HG02798 (cell line): ENCODE results near the gene KRT74.

ENCODE experiments used
- ATAC-seq: cut with Tn5 transposase; IDR thresholded peaks from one replicate; pipeline ENCODE4 v1.9.1; 2021; ENCODE audit warnings: mild to moderate bottlenecking; ENCODE audit not compliant: unreplicated experiment, poor library complexity

KRT74 gene

DNA sequence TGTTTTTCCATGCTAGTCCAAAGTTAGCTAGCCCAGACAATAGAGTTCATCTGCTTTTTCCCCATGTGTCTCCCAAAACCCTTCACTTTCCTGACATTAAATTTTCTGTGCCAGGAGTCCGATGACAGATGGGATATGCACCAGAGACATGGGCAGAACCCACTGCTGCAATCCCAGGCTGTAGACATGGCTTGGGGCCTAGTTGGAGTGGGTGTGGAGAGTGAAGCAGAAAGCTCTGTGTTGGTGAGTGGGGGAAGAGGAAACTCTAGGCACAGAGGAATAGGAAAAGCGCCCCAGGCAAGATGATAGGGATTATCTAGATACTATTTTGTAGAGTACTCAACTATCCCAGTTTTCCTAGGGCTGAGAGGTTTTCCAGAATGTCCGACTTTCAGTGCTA is 4.8 kb upstream of the KRT74 start:
- no peak for ATAC-seq

DNA sequence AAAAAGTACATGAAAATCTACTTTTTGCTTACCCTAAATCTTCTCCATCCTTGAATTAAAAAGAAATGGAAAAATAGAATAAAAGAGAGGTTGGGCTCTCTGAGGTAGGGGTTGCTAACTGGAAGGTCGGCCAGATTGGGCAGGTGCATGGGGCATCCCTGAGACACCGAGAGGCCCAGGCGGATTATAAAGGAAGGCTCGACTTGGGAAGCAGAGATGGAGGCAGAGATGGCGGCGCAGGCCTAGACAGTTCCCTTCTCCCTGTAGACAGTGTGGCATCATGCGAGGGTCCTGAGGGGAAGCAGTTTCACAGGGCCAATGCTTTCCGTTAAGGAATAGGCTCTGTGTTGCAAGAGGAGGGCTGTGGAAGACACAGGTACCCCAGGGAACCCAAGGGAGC is 3.7 kb upstream of the KRT74 start:
- no peak for ATAC-seq

DNA sequence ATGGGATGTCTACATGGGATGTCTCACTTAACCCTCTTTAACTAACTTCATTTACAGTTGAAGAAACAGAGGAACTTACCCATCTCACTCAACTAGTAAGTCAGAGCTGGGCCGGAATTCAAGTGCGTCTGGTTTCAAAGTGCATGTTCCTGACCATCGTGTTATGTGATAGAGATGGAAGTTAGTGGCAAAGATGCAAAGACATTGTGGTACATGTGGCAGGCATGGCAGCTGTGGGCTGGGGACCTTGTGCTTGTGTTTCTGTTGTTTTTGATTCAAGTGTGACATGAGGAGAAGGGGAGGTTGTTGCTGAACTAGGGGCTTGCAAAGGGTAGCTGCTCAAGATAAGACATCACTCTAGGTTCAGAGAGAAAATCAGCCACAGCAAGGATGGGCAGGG is 2.3 kb upstream of the KRT74 start:
- ATAC-seq, result no peak

DNA sequence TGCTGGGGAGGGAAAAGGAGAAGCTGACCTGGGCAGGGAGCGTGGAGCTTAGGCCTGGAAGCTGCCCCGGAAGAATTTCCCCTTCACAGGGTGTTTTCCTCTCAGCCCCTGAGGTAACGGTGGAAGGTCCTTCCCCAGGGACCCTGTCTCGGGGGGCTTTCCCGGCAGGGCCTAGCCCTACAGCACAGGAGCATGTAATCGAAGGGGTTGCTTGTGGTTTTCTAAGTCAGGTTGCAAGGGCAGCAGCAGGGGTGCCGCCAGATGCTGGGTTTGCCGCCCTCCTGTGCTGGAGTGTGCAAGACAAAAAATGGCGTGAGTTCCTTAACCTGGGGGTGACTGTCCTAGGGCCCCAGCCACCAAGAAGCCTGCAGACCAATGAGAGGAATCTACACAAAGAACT is 1.6 kb upstream of the KRT74 start:
- ATAC-seq, result no peak

DNA sequence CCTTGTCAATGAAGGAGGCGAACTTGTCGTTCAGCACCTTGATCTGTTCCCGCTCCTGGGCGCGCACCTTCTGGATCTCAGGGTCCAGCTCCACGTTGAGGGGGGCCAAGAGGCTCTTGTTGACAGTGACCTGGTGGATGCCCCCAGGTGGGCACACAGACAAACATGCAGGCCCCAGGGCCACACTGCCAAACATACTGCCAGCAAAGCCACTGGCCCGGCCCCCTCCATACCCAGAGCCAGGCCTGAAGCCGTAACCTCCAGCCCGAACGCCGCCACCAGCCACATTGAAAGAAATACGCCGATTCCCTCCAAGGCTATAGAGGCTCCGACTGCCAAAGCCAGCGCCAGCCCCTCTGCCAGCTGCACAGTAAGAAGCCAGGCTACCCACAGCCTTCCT is 337 bp downstream of the KRT74 start:
- no peak for ATAC-seq

DNA sequence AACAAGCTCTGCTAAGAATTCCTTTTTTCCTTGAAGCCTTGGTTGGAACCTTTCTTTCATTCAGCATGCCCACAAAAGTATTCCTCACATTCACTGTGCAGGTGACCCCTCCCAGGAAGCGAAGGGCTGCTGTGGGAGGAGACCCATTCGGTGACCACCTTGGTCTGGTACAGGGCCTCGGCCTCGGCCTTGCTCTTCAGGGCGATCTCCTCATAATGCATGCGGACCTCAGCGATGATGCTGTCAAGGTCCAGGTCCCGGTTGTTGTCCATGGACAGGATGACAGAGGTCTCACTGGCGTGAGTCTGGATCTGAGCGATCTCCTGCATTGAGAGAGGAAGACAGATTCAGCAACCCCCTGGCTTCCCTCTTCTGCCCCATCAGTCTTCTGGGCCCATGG is 3.1 kb downstream of the KRT74 start:
- no peak for ATAC-seq

DNA sequence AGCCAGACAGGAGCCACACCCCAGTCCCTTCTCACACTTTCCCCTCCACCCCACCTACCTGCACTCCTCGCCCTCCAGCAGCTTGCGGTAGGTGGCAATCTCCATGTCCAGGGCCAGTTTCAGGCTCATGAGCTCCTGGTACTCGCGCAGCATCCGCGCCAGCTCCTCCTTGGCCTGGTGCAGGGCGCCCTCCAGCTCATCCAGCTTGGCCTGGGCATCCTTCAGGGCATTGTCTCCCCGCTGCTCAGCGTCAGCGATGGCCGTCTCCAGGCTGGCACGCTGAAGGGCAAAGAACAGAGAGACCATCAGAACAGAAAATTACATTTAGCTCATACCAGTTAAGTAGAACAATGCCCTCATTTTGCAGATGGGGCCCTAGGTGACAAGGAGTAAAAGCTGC is 5.5 kb downstream of the KRT74 start:
- no peak for ATAC-seq

DNA sequence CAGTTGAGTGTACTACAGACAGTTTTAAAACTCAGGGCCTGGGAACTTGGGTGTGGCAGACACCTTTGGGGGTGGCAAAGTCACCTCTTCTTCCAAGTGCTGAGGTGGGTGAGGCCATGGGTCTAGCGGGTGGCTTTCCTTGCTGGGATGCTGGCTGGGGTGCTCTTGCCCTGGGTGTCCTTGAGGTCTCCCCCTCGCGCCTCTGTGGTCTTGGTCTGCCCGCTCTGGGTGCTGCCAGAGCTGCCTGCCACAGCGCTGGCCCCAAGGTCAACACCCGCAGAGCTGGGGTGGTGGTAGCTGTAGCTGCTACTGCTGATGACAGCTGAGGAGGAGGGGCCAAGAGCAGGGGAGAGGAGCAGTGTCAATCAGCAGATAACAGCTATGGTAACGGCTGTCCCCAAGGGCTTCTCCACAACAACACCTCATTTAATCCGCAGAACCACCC is 6.8 kb downstream of the KRT74 start:
- no peak for ATAC-seq

DNA sequence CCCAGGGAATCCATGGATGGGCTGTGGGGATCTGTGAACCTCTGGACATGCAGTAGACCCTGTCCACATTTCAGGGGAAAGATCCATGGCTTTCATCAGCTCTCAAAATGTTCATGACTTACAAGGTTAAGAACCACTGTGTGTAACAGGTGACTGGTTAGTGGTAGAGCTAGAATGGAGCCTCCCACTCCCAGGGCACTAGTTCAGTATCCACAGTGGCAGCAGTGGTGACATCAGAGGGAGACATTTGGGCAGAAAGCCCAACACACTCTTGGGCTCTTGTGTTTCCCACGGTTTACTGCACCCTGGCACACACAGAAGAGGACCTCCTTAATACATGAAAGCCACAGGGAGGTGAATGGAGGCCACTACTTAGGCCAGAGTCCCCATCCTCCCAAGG is 9.1 kb downstream of the KRT74 start:
- no peak for ATAC-seq

DNA sequence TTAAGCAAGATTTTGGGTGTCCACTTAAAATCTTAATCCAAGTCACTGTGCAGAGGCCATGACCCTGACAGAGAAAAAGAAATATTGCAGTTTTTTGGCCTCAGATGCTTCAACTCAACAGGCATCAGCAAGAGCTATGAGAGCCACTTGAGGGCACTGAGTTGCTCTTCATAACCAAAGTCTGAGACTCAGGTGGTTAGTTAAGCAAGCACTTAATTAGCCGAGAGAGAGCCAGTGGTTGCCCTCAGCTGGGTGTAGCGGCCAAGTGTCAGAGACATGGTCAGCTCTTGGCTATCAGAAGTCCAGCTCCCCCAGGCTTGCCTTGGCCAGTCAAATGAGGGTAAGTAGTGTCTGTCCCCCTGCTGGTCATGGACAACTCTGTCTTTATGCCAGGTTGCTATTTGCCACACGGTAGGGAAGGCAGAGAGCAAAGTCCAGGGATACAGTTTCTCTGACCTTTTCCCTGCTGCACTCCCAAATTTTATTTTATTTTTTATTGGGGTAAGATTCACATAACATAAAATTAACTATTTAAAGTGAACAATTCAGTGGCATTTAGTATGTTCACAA is 11.7 kb downstream of the KRT74 start:
- no peak for ATAC-seq

DNA sequence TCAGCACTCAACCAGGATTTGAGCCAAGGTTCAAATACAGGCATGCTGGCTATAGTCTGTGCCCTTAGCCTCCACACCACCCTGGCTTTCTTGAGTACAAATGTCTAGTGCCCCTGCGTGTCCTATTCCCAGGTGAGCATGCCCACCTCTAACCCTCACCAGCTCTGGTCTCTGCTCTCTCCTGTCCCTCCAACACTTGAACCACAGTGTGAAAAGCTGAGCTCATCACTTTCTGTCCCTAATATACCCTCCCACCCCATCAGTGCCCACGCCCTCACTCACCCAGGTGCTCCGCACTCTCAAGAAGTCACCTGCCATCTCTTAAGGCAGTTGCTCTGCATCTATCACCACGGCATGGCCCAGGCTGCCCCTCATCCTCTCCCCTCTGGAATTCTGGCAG is 13.7 kb downstream of the KRT74 start:
- ATAC-seq, result no peak

DNA sequence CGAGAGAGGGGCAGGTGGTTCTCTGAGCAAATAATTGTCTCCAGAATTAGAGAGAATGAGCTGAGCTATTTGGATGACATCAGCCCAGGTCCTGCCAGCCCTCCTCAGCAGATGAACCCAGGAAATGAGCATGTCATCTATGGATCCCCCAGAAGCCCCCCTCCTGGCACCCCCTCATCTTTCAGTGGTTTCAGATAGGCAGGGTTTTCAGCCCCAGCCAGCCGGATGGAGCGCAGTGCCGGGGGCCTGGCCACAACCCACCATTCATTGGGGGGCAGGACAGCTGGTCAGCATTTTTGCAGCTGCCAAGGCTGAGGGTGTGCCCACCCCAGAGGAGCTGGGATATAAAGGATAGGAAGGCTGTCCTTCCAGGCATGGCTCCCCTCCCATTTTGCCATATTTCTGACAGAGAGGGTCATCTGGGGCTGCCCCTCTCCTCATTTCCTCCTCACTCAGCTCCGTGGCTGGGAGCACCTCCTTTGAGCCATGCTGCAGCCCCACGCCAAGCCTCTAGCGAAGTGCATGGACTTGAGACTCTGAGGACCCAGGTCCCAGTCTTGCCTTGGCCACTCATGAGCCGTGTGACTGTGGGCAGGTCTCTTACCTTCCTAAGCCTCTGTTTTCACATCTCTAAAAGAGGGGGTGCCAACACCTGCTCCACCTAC is 14.7 kb downstream of the KRT74 start:
- no peak for ATAC-seq

DNA sequence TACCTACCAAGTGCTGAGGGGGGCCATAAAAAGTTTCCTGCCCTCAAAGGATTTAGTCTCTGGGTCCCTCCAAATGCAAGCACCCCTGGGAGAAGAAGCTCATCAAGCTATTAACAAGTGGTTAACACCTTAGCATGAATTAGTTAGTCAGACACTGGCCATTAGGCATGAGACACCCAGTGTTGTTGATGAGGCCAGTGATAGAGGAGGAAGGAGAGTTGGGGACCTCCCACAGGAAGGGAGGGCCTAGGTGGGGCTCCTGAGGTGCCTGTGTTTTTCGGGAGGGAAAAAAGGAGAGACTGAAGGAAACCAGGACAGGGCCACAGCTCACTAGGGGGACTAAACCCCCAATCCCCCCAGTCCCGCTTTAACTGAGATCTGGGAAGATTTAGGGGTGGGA is 16.2 kb downstream of the KRT74 start:
- no peak for ATAC-seq

DNA sequence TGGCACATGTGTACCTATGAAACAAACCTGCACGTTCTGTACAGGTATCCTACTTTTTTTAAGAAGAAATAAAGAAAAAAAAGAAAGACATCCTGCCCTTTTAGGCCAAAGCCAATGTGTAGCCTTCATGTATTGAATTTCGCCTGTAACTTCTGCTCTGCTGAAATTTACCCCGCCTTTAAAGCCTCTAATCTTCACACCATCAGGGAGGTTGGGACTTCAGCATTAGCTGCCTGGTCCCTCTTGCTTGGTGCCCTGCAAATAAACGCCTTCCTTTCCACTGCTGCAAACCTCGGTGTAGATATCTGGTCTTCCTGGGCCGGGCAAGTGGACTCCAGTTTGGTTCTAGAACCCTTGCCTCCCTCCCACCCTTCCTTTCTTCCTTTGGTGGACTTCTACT is 18.1 kb downstream of the KRT74 start:
- ATAC-seq, result no peak

DNA sequence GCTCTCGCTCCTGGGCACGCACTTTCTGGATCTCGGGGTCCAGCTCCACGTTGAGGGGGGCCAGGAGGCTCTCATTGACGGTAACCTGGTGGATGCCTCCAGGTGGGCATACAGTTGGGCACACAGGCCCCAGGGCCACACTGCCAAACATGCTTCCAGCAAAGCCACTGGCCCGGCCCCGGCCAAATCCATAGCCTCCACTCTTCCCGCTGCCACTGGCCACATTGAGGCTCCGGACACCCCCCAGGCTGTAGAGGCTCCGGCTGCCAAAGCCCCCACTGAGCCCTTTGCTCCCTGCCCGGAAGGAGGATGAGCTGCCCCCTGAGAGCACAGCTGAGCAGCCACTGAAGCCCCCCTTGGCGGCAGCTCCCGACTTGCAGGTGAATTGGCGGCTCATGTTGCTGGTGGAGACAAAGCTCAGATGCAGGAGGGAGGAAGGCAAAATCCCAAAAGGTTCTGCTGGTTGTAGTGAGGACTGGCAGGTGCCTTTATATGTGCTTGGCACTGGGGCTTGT is 20.9 kb downstream of the KRT74 start, which contains the start of gene KRT71:
TSS of gene KRT71 (minus strand) at position 465 of the 515 bp plus-strand sequence. CDS start at position 397, 68 bp downstream.
- ATAC-seq, result no peak

DNA sequence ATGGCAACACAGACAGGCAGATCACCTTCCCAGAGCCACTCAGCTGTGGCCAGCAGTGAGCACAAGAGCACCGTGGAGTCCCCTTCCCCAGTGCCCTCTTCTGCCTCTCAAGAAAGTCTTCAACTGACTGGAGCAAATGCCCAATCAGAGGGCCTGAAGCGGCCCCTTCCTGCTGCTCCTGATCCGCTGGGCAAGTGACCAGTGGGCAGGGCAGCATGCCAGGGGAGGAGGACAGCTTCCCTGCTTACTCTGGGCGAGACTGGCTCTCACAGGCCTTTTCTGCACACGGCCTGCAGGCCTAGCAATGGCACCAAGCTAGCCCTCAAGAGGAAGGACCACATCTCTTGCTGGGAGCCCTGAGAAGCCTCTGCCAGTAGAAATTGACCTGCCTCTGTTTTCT is 21.6 kb downstream of the KRT74 start:
- no peak for ATAC-seq

DNA sequence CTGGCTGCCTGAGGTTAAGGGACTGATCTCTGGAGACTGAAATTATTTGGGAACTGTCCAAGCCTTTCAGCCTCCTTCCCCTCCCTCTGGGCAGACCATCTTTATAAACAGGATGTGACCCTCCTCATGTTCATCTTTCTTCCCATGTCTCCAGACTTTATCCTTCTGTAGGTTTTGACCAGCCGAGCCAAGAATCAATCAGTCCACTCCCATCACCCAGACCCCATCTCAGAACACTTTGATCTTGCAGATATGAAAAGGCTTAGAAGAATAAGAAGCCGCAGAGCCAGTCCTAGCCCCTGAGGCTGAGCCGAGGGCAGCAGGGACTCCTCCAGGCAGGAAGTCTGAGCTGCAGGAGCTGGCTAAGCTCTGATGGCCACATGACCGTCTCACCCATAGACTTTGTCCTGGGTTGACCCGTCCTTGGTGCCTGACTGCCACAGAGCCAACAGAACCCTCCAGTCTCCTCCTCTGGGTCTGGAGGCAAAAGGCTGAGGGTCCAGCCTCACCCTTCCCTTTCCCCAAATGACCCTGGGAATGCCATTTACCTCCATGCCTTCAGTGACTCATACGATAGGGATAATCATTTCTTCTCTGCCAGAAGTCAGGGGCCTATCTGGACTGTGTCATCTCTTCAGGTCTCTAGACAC is 22.3 kb downstream of the KRT74 start:
- no peak for ATAC-seq

DNA sequence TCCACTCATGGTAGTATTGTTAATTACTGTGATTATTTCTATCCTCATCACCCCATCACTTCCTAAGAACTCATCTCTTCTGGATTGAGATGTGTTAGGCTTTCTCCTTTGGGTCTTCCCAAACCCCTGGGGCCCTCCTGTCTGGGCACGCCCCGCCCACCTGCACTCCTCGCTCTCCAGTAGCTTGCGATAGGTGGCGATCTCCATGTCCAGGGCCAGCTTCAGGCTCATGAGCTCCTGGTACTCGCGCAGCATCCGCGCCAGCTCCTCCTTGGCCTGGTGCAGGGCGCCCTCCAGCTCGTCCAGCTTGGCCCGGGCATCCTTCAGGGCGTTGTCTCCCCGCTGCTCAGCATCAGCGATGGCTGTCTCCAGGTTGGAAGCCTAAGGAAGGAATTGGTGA is 27.5 kb downstream of the KRT74 start:
- no peak for ATAC-seq

DNA sequence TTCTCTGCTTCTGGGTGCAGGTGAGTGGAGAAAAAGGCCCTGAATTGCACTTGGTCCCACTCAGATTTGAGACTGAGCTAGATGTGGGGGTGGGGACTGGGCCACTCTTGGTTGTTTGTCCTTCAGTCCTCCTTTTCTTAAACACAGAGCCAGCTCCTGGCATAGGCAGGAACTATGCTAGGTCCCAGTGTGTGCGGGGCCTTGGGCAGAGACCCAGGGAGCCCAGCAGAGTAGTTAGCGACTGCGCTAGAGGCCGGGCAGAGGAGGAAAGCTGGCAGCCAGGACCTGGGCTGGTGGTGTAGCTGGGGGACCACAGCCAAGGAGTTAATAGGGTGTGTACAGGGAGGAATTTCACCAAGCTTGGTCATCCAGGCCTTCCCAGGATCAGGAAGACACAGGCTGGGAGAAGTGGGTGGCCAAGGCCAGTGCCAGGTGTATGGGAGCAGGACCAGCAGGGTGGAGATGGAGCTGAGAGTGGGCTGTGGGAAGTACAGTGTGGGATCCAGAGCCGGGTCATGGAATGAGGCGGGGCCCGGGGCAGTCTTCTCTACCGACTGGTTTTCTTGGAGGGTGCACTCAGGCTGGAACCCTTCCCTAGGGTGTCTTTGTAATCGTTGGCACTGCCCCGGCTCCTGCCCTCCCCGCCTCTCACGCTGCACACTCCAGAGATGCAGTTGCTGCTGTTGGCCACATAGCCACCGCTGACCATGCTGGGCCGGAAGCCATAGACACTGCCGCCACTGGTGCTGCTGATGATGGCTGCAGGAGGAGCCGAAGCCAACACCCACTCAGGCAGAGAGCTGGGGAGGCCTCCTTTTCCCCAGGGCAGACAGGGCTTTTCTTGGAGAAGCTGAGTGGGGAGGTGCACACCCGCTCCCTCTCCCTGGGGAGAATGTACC is 29.4 kb downstream of the KRT74 start:
- ATAC-seq, result no peak

DNA sequence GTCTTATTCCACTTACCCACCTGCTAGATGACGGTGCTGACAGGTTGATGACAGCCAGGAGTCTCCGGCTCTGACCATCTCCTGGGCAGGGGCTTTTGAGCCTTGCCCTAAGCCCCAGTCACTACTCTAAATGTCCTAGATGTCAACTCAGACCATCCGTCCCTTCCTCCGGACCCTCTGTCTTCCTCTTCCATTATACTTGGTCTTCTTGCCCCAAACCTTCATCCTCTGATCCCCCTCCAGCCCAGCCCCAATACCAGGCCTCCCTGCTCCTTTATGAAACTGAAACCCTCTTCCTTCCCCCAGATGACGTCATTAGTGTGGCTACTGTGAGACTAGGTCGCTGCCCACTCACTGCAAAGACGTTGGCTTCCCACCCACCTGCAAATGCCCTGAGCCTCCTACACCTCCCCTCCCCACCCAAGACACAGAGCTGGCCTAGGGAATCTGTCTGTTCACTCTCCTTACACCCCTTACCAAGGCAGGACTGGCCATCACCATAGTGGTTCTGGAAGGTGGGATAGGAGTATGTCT is 30.8 kb downstream of the KRT74 start:
- no peak for ATAC-seq
